ENCODE data around the gene NRGN. TPM values are rescaled to one million over a fixed set of nuclear protein-coding genes. Genes with fewer than 3 reads are reported as not detected.
A peak's percentile ranks its signal among the peaks of the same experiment; 100 is the strongest.
"Not testable (repeated sequence)": the region's sequence is repeated elsewhere in the genome, so short reads cannot be mapped to it uniquely, and the experiment has no call there.

The NRGN gene
- total RNA-seq, 1 experiment from 2014 or later = 15.5 TPM

- peak; percentile 90 for ATAC-seq
- peaks cover 32% of the 10 kb centered on the region for H3K4me1 ChIP-seq (ENCODE audit: insufficient read depth, low read length)
- BruUV-seq (replicated peaks) = TSS peak; percentile 35
- no peak overlapping the region for H3K9ac ChIP-seq (ENCODE audit: low read length)
- peaks cover 14% of the 10 kb centered on the region; the same call in 1 of the 2 replicates for H3K36me3 ChIP-seq (ENCODE audit: low read depth, low read length)
- H3K79me2 ChIP-seq (ENCODE audit: low read length) = no peaks in the 10 kb centered on the region
- H3F3A ChIP-seq (ENCODE audit: low read length, unreplicated experiment) = peaks cover 13% of the 10 kb centered on the region
- H3K27me3 ChIP-seq (ENCODE audit: low read length) = no peaks in the 10 kb centered on the region
- H3K4me3 ChIP-seq (ENCODE audit: low read length) = no peak overlapping the region
- peak; percentile 90 for DNase-seq
- no peak overlapping the region for H2AFZ ChIP-seq (ENCODE audit: low read length)
- TF ChIP-seq CTCF (conservative IDR thresholded peaks at IDR 0.05; ENCODE audit: low read depth, low read length) = no peak
- no peak for TF ChIP-seq EZH2 (IDR thresholded peaks at IDR 0.05; ENCODE audit: low read length, unreplicated experiment)
- TF ChIP-seq EZH2phosphoT487 (IDR thresholded peaks at IDR 0.05; ENCODE audit: borderline replicate concordance, low read length) = no peak
- H3K4me2 ChIP-seq (ENCODE audit: low read length) = peak overlapping the region; percentile 62
- POLR2A ChIA-PET (ENCODE audit: unreplicated experiment) = interaction anchor here (0.7 to 0.9 kb wide), 2 partner anchors 27 to 147 kb away, joined by 4 to 9 read pairs; no protein-coding TSS in a partner anchor
- H4K20me1 ChIP-seq (ENCODE audit: low read length) = no peaks in the 10 kb centered on the region
- H3K27ac ChIP-seq (ENCODE audit: low read length) = peak overlapping the region; percentile 59
- no peaks in the 10 kb centered on the region for H3K9me3 ChIP-seq (ENCODE audit: low read length)
- intact Hi-C loops (cut with micrococcal nuclease) = loop anchor here (1.0 kb wide), 1 partner anchor 64 kb away; no protein-coding TSS in a partner anchor
- no peaks in the 10 kb centered on the region for H3K9me2 ChIP-seq (replicated peaks; ENCODE audit: low read length)
- CTCF ChIA-PET = interaction anchor here (0.6 to 1.9 kb wide), 3 partner anchors 65 to 96 kb away, joined by 3 to 13 read pairs (median 9); partner anchors contain the start of gene SPA17
Observed at GRCh38 chr11:124769806-124770774, 30.3 kb downstream of the NRGN start.

DNA sequence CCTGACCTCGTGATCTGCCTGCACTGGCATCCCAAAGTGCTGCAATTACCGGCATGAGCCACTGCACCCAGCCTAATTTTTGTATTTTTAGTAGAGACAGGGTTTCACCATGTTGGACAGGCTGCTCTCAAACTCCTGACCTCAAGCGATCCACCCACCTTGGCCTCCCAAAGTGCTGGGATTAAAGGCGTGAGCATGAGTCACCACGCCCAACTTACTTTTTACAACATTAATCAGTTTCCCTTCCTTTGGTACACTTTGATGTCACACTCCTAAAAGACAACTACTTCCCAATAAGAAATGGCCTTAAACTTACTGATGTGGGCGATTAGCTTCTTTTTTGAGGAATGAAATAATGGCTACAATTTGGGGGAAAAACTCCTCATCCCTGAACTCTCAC, 31.2 kb downstream of the NRGN start:
- H3K27ac ChIP-seq (ENCODE audit: low read length) = peak overlapping the region; percentile 59; the same call in 1 of the 2 replicates
- BruUV-seq (replicated peaks); H2AFZ ChIP-seq (ENCODE audit: low read length); H3K9ac ChIP-seq (ENCODE audit: low read length); CTCF ChIA-PET; H3K79me2 ChIP-seq (ENCODE audit: low read length); POLR2A ChIA-PET (ENCODE audit: unreplicated experiment); H3K4me2 ChIP-seq (ENCODE audit: low read length); H4K20me1 ChIP-seq (ENCODE audit: low read length); H3K9me2 ChIP-seq (replicated peaks; ENCODE audit: low read length); H3K9me3 ChIP-seq (ENCODE audit: low read length); H3K4me3 ChIP-seq (ENCODE audit: low read length); H3K27me3 ChIP-seq (ENCODE audit: low read length): not testable (repeated sequence)
- ATAC-seq = peak; percentile 27
- intact Hi-C loops (cut with micrococcal nuclease) = loop anchor here (1.0 kb wide), 1 partner anchor 63 kb away; no protein-coding TSS in a partner anchor
- peaks cover 14% of the 10 kb centered on the region; the same call in 1 of the 2 replicates for H3K36me3 ChIP-seq (ENCODE audit: low read depth, low read length)
- peaks cover 13% of the 10 kb centered on the region for H3F3A ChIP-seq (ENCODE audit: low read length, unreplicated experiment)
- DNase-seq = peak; percentile 44
- H3K4me1 ChIP-seq (ENCODE audit: insufficient read depth, low read length) = peaks cover 32% of the 10 kb centered on the region

DNA sequence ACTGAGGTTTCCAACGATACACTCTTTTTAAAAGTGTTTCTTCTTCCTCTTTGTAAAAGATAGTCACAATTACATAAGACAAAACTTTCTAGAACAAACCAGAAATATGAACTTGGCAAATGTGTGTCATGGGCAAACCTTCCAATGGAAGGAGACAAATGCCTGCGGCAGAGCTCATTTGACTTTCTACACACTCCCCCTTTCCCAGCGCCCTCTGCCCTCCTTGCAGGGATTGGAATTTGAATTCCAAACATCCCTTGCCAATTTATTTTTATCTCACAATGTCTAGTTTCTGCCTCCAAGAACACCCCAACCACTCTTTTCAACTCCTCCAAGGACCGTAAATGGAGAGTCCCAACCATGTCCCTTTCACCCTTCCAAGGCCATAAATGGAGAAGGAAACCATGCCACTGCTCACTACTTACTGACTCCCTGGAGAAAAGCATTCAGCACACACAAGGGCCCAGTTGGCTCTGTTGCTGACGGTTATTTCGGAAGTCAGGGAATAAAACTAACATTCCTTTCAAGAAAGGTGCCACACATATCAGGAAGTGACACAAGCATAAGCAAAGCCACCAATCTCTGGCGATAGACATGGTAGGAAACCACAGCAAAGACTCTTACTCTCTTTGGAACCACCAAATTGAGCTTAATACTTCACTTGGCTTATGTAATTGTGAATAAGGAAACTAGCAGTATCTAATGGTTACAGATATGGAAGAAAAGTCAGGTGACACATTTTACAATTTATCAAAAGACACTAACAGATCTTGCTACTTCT, 37.3 kb downstream of the NRGN start:
- no TSS peak for BruUV-seq (replicated peaks)
- Histone ChIP-seq H3K4me3 (ENCODE audit: low read length) (no peak overlapping the region), H3K4me1 (ENCODE audit: insufficient read depth, low read length) (peaks cover 2% of the 10 kb centered on the region), H3F3A (ENCODE audit: low read length, unreplicated experiment) (peaks cover 5% of the 10 kb centered on the region), H3K4me2 (ENCODE audit: low read length) (no peak overlapping the region), H3K9me3 (ENCODE audit: low read length) (no peaks in the 10 kb centered on the region), H3K36me3 (ENCODE audit: low read depth, low read length) (no peaks in the 10 kb centered on the region), H3K9ac (ENCODE audit: low read length) (no peak overlapping the region), H2AFZ (ENCODE audit: low read length) (no peak overlapping the region), H3K79me2 (ENCODE audit: low read length) (peaks cover 18% of the 10 kb centered on the region), H3K9me2 (replicated peaks; ENCODE audit: low read length) (no peaks in the 10 kb centered on the region), H4K20me1 (ENCODE audit: low read length) (no peaks in the 10 kb centered on the region), H3K27ac (ENCODE audit: low read length) (no peak overlapping the region), H3K27me3 (ENCODE audit: low read length) (no peaks in the 10 kb centered on the region)
- TF ChIP-seq CTCF (conservative IDR thresholded peaks at IDR 0.05; ENCODE audit: low read depth, low read length) (no peak), EZH2 (IDR thresholded peaks at IDR 0.05; ENCODE audit: low read length, unreplicated experiment) (no peak), EZH2phosphoT487 (IDR thresholded peaks at IDR 0.05; ENCODE audit: borderline replicate concordance, low read length) (no peak)
- POLR2A ChIA-PET (ENCODE audit: unreplicated experiment) = no interaction called here
- intact Hi-C loops (cut with micrococcal nuclease) = no loop called here
- DNase-seq = no peak
- CTCF ChIA-PET = no interaction called here
- no peak for ATAC-seq

Data from PC-3 (cell line).